DND-41 (cell line): ENCODE data around the gene ADCK2.

Experiments
- ATAC-seq: fragments of 200-7000 bp; cut with Tn5 transposase; 3 replicates; pipeline ENCODE4 v1.9.1; 2021; ENCODE audit warnings: low read depth; ENCODE audit not compliant: insufficient read depth
- DNase-seq: peaks from one replicate; pipeline ENCODE4 v3.0.0-alpha.2; 2020
- H2AFZ ChIP-seq: 2 replicates; pipeline ENCODE4 v1.6.0; 2012; ENCODE audit warnings: low read depth, low read length
- H3K27ac ChIP-seq: 2 replicates; pipeline ENCODE4 v1.5.1; 2012; ENCODE audit warnings: low read length, inconsistent platforms
- H3K27me3 ChIP-seq: fragments of 200-600 bp; sonication (generic); 2 replicates; pipeline ENCODE4 v1.6.0; 2012; ENCODE audit warnings: low read length, mild to moderate bottlenecking, inconsistent platforms; ENCODE audit not compliant: insufficient read depth, poor library complexity
- H3K36me3 ChIP-seq: 2 replicates; pipeline ENCODE4 v1.5.1; 2012; ENCODE audit warnings: low read length, inconsistent platforms; ENCODE audit not compliant: insufficient read depth
- H3K4me1 ChIP-seq: 2 replicates; pipeline ENCODE4 v1.5.1; 2012; ENCODE audit warnings: mild to moderate bottlenecking, low read length; ENCODE audit not compliant: insufficient read depth
- H3K4me2 ChIP-seq: 2 replicates; pipeline ENCODE4 v1.6.0; 2012; ENCODE audit warnings: mild to moderate bottlenecking, moderate library complexity, low read length, inconsistent platforms; ENCODE audit not compliant: insufficient read depth
- H3K4me3 ChIP-seq, 2 experiments: fragments of 200-600 bp in 1 of 2; shearing (Covaris generic) in 1 of 2; 2 replicates each; pipeline ENCODE4 v1.5.1; 2012 to 2016; ENCODE audit warnings: inconsistent platforms in 2 of 2, low read length in 2 of 2, mild to moderate bottlenecking in 2 of 2, low read depth in 1 of 2, moderate library complexity in 1 of 2
- H3K79me2 ChIP-seq: 2 replicates; pipeline ENCODE4 v1.6.0; 2012; ENCODE audit warnings: low read length, inconsistent platforms; ENCODE audit not compliant: insufficient read depth
- H3K9ac ChIP-seq: 2 replicates; pipeline ENCODE4 v1.6.0; 2012; ENCODE audit warnings: low read depth, mild to moderate bottlenecking, inconsistent platforms, low read length, moderate library complexity
- H3K9me3 ChIP-seq: 2 replicates; pipeline ENCODE4 v1.5.1; 2012; ENCODE audit warnings: low read length, moderate library complexity, mild to moderate bottlenecking, inconsistent platforms; ENCODE audit not compliant: insufficient read depth, severe bottlenecking
- H4K20me1 ChIP-seq: 2 replicates; pipeline ENCODE4 v1.6.0; 2012; ENCODE audit warnings: low read length; ENCODE audit not compliant: insufficient read depth
- EZH2 ChIP-seq: IDR thresholded peaks from 3 replicates; pipeline ENCODE4 v1.6.1; 2012; ENCODE audit warnings: borderline replicate concordance, low read depth, mild to moderate bottlenecking, moderate library complexity, low read length, inconsistent platforms; ENCODE audit not compliant: severe bottlenecking
- TF ChIP-seq, protein P1 (sequence below): IDR thresholded peaks from 2 replicates; pipeline ENCODE4 v1.5.1; 2012; ENCODE audit warnings: borderline replicate concordance, low read length, moderate library complexity, mild to moderate bottlenecking; ENCODE audit not compliant: poor library complexity, severe bottlenecking; ENCODE audit errors: extremely low read depth

ADCK2 gene

GRCh38 chr7:140686921-140687320, 14.2 kb downstream of the ADCK2 start:
- TF ChIP-seq, protein P1, sequence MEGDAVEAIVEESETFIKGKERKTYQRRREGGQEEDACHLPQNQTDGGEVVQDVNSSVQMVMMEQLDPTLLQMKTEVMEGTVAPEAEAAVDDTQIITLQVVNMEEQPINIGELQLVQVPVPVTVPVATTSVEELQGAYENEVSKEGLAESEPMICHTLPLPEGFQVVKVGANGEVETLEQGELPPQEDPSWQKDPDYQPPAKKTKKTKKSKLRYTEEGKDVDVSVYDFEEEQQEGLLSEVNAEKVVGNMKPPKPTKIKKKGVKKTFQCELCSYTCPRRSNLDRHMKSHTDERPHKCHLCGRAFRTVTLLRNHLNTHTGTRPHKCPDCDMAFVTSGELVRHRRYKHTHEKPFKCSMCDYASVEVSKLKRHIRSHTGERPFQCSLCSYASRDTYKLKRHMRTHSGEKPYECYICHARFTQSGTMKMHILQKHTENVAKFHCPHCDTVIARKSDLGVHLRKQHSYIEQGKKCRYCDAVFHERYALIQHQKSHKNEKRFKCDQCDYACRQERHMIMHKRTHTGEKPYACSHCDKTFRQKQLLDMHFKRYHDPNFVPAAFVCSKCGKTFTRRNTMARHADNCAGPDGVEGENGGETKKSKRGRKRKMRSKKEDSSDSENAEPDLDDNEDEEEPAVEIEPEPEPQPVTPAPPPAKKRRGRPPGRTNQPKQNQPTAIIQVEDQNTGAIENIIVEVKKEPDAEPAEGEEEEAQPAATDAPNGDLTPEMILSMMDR, result no peak
- no peak for TF ChIP-seq EZH2
- no peak for DNase-seq

DNA sequence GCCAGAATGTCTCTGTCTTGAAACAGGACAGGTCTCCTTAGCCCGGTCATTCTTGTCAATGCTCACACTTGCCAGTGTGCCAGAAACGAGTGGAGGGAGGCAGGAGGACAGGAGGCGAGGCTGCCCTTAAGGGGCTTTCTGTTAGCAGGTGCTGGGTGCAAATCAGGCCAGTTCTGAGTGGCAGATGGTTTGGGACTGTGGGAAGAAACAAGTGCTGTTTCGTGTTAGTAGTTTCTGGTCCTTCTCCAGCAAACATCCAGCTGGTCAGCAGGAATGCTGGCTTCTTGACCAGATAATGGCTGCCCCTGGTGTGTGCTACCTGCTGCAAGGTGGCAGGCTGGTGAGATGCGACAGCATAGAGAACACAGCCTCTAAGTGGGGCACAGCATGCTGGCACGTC, 15.6 kb downstream of the ADCK2 start:
- ATAC-seq, result no peak
- Histone ChIP-seq H3K27ac (no peak overlapping the region), H2AFZ (no peak overlapping the region), H3K4me3 (no peak overlapping the region), H3K4me2 (no peak overlapping the region), H3K36me3 (peaks cover 62% of the 10 kb centered on the region), H3K79me2 (no peaks in the 10 kb centered on the region), H3K27me3 (no peaks in the 10 kb centered on the region), H3K4me1 (no peaks in the 10 kb centered on the region), H3K9me3 (no peaks in the 10 kb centered on the region), H3K9ac (no peak overlapping the region), H4K20me1 (no peaks in the 10 kb centered on the region)
- DNase-seq, result no peak
- no peak for TF ChIP-seq EZH2
- TF ChIP-seq, protein P1, result no peak

More at GRCh38 chr7:140686921-140687320, 14.2 kb downstream of the ADCK2 start:
- ATAC-seq, result no peak
- no peak overlapping the region for H3K4me2 ChIP-seq
- H3K36me3 ChIP-seq, result peaks cover 61% of the 10 kb centered on the region
- H3K9ac ChIP-seq, result no peak overlapping the region
- H3K79me2 ChIP-seq, result no peaks in the 10 kb centered on the region
- H3K27ac ChIP-seq, result no peak overlapping the region
- no peak overlapping the region for H2AFZ ChIP-seq
- no peaks in the 10 kb centered on the region for H4K20me1 ChIP-seq
- no peaks in the 10 kb centered on the region for H3K27me3 ChIP-seq
- no peak overlapping the region for H3K4me3 ChIP-seq
- no peaks in the 10 kb centered on the region for H3K4me1 ChIP-seq
- H3K9me3 ChIP-seq, result no peaks in the 10 kb centered on the region

- TF ChIP-seq EZH2, result no peak
- TF ChIP-seq, protein P1, result no peak
- no peak overlapping the region for H3K4me3 ChIP-seq
- H3K9me3 ChIP-seq, result no peaks in the 10 kb centered on the region
- ATAC-seq (no peak), DNase-seq (no peak)
- H3K36me3 ChIP-seq, result peaks cover 53% of the 10 kb centered on the region
- H3K27me3 ChIP-seq, result no peaks in the 10 kb centered on the region
- no peak overlapping the region for H3K4me2 ChIP-seq
- no peaks in the 10 kb centered on the region for H3K79me2 ChIP-seq
- H3K9ac ChIP-seq, result no peak overlapping the region
- no peaks in the 10 kb centered on the region for H4K20me1 ChIP-seq
- H3K4me1 ChIP-seq, result no peaks in the 10 kb centered on the region
- no peak overlapping the region for H2AFZ ChIP-seq
- H3K27ac ChIP-seq, result no peak overlapping the region
Observed at GRCh38 chr7:140689199-140690152, 16.7 kb downstream of the ADCK2 start.
